Activated naive CD4-positive, alpha-beta T cell treated with anti-CD3 and anti-CD28 coated beads for 36 hours (primary cell): Measurements from ENCODE around the gene EXD1. TPM values are rescaled to one million over a fixed set of nuclear protein-coding genes. Genes with fewer than 3 reads are reported as not detected.
"Not testable (repeated sequence)": the region's sequence is repeated elsewhere in the genome, so short reads cannot be mapped to it uniquely, and the experiment has no call there.

ENCODE experiments used
- CTCF ChIA-PET: fragments of 350-600 bp; sonication (Branson Sonifier 250); formaldehyde crosslinking; loops from one replicate; lab custom pipeline; 2021; ENCODE audit warnings: antibody characterized with exemption; lab: Charles Lee
- DNase-seq: peaks from one replicate; pipeline ENCODE4 v3.0.0-alpha.2; 2020
- H3K27ac Mint-ChIP-seq: one replicate; pipeline ENCODE4 v1.8.0; 2021; ENCODE audit warnings: mild to moderate bottlenecking, mixed read lengths
- H3K27me3 Mint-ChIP-seq: one replicate; pipeline ENCODE4 v1.8.0; 2021; ENCODE audit warnings: low read depth, mixed read lengths
- H3K36me3 Mint-ChIP-seq: one replicate; pipeline ENCODE4 v1.8.0; 2021; ENCODE audit warnings: low read depth, mixed read lengths
- H3K4me1 Mint-ChIP-seq: one replicate; pipeline ENCODE4 v1.8.0; 2021; ENCODE audit warnings: low read depth, mixed read lengths
- H3K4me3 Mint-ChIP-seq: one replicate; pipeline ENCODE4 v1.8.0; 2021; ENCODE audit warnings: mild to moderate bottlenecking, moderate library complexity, mixed read lengths
- H3K9me3 Mint-ChIP-seq: one replicate; pipeline ENCODE4 v1.8.0; 2021; ENCODE audit warnings: mixed read lengths
- intact Hi-C: fragments of 100-400 bp; cut with micrococcal nuclease; formaldehyde crosslinking; loops from one replicate; pipeline ENCODE4 v1.15.1; 2023
- total RNA-seq, 2 experiments: library from RNA; stranded (reverse); gene quantifications; one replicate each; pipeline ENCODE4 v1.2.3, GENCODE V29; 2021

EXD1 gene
- total RNA-seq, 2 experiments from 2014 or later: not detected

DNA sequence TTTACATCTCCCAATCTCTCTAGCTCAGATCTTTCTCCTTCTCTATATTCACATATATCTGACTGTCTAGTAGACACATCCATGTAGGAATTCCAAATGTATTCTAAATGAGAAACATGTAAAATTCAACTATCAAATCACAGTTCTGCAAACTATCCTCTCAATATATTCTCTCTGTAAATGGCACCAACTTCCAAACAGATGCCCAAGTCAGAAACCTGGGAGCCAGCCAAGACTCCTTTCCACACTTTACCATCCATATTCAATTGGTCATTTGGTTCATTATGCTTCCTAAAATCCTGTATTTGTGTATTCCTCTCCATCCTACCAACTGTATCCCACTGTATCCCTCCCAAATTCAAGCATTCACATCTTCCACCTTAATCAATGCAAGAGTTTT is 61.5 kb downstream of the EXD1 start:
- Mint-ChIP-seq H3K27ac (no peak overlapping the region), H3K4me1 (no peaks in the 10 kb centered on the region), H3K36me3 (no peaks in the 10 kb centered on the region), H3K27me3 (no peaks in the 10 kb centered on the region), H3K9me3 (no peaks in the 10 kb centered on the region), H3K4me3 (no peak overlapping the region)
- CTCF ChIA-PET: interaction anchor here (0.7 kb wide), 1 partner anchor 1153 kb away, joined by 3 read pairs; no protein-coding TSS in a partner anchor
- intact Hi-C loops: no loop called here
- DNase-seq: no peak

DNA sequence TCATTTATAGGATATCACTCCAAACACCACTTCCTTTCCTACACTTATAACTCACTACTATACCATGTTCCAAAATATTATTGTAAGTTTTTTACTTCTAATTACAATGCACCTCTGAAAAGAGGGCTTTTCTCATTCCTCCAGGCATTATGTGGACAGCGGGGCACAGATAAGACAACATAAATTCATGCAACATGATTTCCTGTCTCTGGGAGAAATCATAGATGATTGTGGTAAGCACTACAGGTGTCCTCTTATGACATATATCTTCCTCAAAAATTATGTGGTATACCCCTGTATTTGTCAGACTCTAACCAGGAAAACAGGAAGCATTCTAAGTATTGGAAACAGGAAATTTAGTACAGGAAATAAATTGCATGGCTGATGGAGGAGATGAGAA is 68.8 kb downstream of the EXD1 start:
- no peak for DNase-seq

DNA sequence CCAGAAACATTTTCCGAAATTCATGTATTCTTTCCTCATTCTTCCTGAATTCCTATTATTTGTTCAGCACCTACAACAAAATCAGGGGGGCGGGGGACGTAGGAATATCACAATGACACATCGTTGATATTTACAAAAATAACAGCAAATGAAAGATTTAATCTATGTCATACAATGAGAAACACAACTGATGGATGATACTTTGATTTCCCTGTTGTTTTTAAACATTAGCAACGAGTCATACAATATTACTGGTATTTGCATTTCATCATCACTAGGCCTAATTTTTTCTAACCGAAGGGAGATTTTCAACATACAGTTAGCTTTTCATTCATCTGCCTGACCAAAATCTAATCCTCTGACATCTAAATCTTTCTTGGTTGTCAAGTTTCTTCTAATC is 69.2 kb downstream of the EXD1 start:
- Mint-ChIP-seq H3K27ac (no peak overlapping the region), H3K27me3 (no peaks in the 10 kb centered on the region), H3K4me1 (peaks cover 5% of the 10 kb centered on the region), H3K4me3 (no peak overlapping the region), H3K36me3 (no peaks in the 10 kb centered on the region), H3K9me3 (no peaks in the 10 kb centered on the region)
- CTCF ChIA-PET: interaction anchor here (0.7 kb wide), 1 partner anchor 198 kb away, joined by 3 read pairs; no protein-coding TSS in a partner anchor
- intact Hi-C loops: no loop called here
- no peak for DNase-seq

More for the DNA sequence above, 68.8 kb downstream of the EXD1 start:
- CTCF ChIA-PET: interaction anchor here (0.7 to 1.7 kb wide), 2 partner anchors 199 to 267 kb away, joined by 3 read pairs; partner anchors contain the start of gene VPS18
- Mint-ChIP-seq H3K4me1 (peaks cover 5% of the 10 kb centered on the region), H3K4me3 (no peak overlapping the region), H3K9me3 (no peaks in the 10 kb centered on the region), H3K27ac (no peak overlapping the region), H3K27me3 (no peaks in the 10 kb centered on the region), H3K36me3 (no peaks in the 10 kb centered on the region)
- intact Hi-C loops: no loop called here

DNA sequence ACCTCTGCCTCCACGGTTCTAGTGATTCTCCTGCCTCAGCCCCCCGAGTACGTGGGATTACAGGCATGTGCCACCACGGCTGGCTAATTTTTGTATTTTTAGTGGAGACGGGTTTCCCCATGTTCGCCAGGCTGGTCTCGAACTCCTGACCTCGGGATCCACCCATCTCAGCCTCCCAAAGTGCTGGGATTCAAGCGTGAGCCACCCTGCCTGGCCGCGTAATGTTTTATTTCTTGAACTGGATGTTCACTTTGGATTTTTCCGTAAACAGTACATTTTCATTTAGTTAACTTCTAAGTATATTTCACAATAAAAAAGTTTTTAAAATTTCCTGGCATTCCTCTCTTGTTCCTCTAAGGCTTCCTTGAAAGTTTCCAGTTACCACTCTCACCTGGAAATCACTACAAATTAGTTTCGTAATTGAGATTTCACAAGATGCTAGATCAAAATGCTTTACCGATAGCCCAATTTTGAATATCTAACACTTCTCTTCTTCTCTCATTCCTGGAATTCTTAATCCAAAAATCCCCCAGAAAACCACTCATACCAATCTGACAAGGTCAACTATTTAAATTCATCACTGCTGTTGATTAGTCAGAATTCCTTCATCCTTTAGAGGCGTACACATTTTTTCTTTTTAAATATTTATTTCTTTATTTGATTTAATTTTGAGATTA is 69.8 kb downstream of the EXD1 start:
- no peaks in the 10 kb centered on the region for H3K27me3 Mint-ChIP-seq
- DNase-seq: no peak
- no peak overlapping the region for H3K27ac Mint-ChIP-seq
- no peaks in the 10 kb centered on the region for H3K9me3 Mint-ChIP-seq
- intact Hi-C loops: no loop called here
- H3K4me3 Mint-ChIP-seq: no peak overlapping the region
- H3K36me3 Mint-ChIP-seq: no peaks in the 10 kb centered on the region
- peaks cover 5% of the 10 kb centered on the region for H3K4me1 Mint-ChIP-seq
- CTCF ChIA-PET: no interaction called here

DNA sequence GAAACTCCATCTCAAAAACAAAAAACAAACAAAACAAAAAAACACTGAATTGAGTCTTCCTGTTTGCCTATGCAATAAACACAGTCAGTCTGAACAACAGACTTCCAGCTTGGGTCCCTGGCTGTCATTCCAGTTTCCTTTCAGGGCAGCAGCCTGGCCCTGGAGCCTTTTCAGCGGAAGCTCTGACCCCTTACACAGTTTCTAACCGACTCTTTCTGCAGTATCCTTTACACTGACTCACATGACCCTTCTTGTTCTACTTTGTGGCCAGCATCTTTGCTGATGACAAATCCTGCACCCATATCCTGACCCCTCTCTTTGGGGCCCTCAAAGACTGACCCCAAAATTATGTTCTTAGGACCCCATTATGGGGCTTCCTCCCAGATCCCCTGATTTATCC is 76.1 kb downstream of the EXD1 start:
- Mint-ChIP-seq H3K36me3 (no peaks in the 10 kb centered on the region), H3K27ac (no peak overlapping the region)

DNA sequence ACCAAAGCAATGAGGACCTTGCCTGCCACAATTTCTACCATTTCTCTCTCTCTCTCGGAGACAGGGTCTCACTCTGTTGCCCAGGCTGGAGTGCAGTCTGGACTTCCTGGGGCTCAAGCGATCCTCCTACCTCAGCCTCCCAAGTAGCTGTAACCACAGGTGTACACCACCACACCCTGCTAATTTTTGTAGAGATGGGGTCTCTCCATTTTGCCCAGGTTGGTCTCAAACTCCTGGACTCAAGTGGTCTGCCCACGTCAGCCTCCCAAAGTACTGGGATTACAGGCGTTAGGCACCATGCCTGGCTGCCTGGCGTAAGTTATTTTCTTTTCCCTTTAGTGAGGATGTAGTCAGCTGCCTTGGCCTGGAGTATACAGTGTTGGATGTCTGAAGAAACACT is 76.8 kb downstream of the EXD1 start:
- H3K9me3 Mint-ChIP-seq: no peaks in the 10 kb centered on the region
- intact Hi-C loops: no loop called here
- no peak overlapping the region for H3K4me3 Mint-ChIP-seq
- no peaks in the 10 kb centered on the region for H3K27me3 Mint-ChIP-seq
- CTCF ChIA-PET: interaction anchor here (0.6 kb wide), 1 partner anchor 1179 kb away, joined by 4 read pairs; no protein-coding TSS in a partner anchor
- H3K36me3 Mint-ChIP-seq: no peaks in the 10 kb centered on the region
- H3K4me1 Mint-ChIP-seq: peaks cover 3% of the 10 kb centered on the region
- DNase-seq: no peak
- H3K27ac Mint-ChIP-seq: no peak overlapping the region

More for the DNA sequence above, 76.1 kb downstream of the EXD1 start:
- Mint-ChIP-seq H3K9me3 (no peaks in the 10 kb centered on the region), H3K27me3 (no peaks in the 10 kb centered on the region), H3K4me1 (peaks cover 3% of the 10 kb centered on the region), H3K4me3 (no peak overlapping the region)
- CTCF ChIA-PET: no interaction called here
- DNase-seq: no peak
- intact Hi-C loops: no loop called here

DNA sequence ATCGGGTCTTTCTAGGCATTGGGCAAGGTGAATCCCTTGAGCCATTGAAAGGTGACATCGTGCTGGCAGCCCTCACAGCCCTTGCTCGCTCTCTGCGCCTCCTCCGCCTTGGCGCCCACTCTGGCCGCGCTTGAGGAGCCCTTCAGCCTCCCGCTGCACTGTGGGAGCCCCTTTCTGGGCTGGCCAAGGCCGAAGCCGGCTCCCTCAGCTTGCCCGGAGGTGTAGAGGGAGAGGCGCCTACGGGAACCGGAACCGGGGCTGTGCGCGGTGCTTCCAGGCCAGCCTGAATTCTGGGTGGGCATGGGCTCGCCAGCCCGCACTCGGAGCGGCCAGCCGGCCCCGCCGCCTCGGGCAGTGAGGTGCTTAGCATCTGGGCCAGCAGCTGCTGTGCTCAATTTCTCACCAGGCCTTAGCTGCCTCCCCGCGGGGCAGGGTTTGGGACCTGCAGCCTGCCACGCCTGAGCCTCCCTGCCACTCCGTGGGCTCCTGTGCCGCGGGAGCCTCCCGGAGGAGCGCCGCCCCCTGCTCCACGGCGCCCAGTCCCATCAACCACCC is 79.0 kb downstream of the EXD1 start:
- Mint-ChIP-seq H3K36me3 (no peaks in the 10 kb centered on the region), H3K27me3 (no peaks in the 10 kb centered on the region), H3K4me1 (peaks cover 3% of the 10 kb centered on the region), H3K27ac (no peak overlapping the region), H3K4me3 (no peak overlapping the region), H3K9me3 (no peaks in the 10 kb centered on the region)
- no peak for DNase-seq
- CTCF ChIA-PET: no interaction called here
- intact Hi-C loops: no loop called here

DNA sequence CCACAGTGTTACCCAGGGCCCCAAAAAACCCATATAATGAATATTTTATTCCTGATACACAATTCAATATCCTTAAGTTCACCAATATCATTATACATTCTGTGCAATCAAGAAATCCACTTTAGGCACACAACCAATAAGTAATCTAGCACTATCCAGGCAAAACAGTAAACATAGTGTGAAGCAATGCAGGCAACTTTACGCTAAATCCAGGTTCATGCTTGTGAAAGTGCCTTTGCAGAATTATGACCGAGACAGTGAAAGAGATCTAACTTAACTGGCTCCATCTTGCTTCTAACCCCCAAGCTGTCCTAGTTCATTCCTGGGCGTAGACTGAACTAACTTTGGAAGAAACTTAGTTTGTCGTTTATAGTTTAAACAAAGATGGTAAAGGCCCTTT is 80.3 kb downstream of the EXD1 start:
- CTCF ChIA-PET: interaction anchor here (0.7 to 0.9 kb wide), 2 partner anchors 9 to 292 kb away, joined by 3 to 6 read pairs; no protein-coding TSS in a partner anchor
- DNase-seq: no peak
- Mint-ChIP-seq H3K4me3 (no peak overlapping the region), H3K27me3 (no peaks in the 10 kb centered on the region), H3K36me3 (no peaks in the 10 kb centered on the region), H3K4me1 (peaks cover 3% of the 10 kb centered on the region), H3K27ac (no peak overlapping the region), H3K9me3 (no peaks in the 10 kb centered on the region)
- intact Hi-C loops: no loop called here

DNA sequence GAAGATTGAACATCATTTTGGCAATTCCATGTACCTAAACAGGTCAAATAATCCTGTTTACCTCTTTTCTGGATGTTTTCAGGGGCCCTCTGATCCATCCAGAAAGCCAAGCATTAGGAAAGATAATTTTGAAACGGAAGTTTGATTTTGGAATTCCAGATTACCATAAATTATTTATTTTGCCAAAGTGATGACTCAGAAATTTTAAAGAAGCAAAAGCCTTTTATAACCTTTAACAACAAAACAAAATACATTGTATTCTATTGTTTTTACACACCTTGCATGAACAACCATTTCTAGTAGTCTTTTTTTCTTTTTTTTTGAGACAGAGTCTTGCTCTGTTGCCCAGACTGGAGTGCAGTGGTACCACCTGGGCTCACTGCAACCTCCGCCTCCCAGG is 82.5 kb downstream of the EXD1 start:
- CTCF ChIA-PET: no interaction called here
- Mint-ChIP-seq H3K36me3 (no peaks in the 10 kb centered on the region), H3K4me3 (no peak overlapping the region), H3K27me3 (no peaks in the 10 kb centered on the region), H3K9me3 (no peaks in the 10 kb centered on the region), H3K4me1 (peaks cover 3% of the 10 kb centered on the region), H3K27ac (no peak overlapping the region)
- DNase-seq: no peak
- intact Hi-C loops: no loop called here

DNA sequence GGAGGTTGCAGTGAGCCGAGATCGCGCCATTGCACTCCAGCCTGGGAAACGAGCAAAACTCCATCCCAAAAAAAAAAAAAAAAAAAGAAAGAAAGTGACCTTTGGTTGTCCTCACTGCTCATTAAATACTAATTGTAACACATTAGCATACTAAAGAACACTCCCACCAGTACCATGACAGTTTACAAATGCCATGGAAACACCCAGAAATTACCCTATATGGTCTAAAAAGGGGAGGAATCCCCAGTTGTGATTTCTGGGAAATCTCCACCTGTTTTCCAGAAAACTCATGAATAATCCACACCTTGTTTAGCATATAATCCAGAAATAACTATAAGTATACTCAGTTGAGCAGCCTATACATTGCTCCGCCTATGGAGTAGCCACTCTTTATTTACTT is 90.9 kb downstream of the EXD1 start:
- no peaks in the 10 kb centered on the region for H3K4me1 Mint-ChIP-seq
- no peak for DNase-seq
- H3K27me3 Mint-ChIP-seq: no peaks in the 10 kb centered on the region
- H3K27ac Mint-ChIP-seq: no peak overlapping the region
- intact Hi-C loops: no loop called here
- H3K4me3 Mint-ChIP-seq: no peak overlapping the region
- CTCF ChIA-PET: interaction anchor here (1.1 kb wide), 1 partner anchor 232 kb away, joined by 3 read pairs; no protein-coding TSS in a partner anchor
- no peaks in the 10 kb centered on the region for H3K9me3 Mint-ChIP-seq
- H3K36me3 Mint-ChIP-seq: no peaks in the 10 kb centered on the region

DNA sequence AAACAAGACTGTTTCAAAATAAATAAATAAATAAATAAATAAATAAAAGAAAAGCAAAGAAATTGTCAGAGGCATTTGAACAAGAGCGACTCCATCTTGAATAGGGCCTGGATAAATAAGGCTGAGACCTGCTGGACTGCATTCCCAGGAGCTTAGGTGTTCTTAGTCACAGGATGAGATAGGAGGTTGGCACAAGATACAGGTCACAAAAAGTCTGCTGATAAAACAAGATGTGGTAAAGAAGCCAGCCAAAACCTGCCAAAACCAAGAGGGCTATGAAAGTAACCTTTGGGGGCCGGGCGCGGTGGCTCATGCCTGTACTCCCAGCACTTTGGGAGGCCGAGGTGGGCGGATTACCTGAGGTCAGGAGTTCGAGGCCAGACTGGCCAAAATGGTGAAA is 91.4 kb downstream of the EXD1 start:
- H3K4me3 Mint-ChIP-seq, H3K27ac Mint-ChIP-seq: not testable (repeated sequence)
- CTCF ChIA-PET: interaction anchor here (1.1 kb wide), 1 partner anchor 232 kb away, joined by 3 read pairs; no protein-coding TSS in a partner anchor

DNA sequence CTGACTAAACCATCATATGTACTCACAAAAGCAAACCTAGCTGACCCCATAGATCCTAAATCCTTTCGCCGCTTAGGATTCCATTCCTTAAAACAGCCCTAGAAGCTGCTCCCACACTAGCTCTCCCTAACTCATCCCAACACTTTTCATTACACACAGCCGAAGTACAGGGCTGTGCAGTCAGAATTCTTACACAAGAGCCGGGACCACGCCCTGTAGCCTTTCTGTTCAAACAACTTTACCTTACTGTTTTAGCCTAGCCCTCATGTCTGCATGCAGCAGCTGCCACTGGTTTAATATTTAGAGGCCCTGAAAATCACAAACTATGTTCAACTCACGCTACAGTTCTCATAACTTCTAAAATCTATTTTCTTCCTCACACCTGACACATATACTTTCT is 95.0 kb downstream of the EXD1 start:
- H3K36me3 Mint-ChIP-seq, intact Hi-C loops, H3K27ac Mint-ChIP-seq, CTCF ChIA-PET, DNase-seq, H3K4me3 Mint-ChIP-seq, H3K9me3 Mint-ChIP-seq, H3K4me1 Mint-ChIP-seq, H3K27me3 Mint-ChIP-seq: not testable (repeated sequence)

More for the DNA sequence above, 91.4 kb downstream of the EXD1 start:
- H3K4me1 Mint-ChIP-seq, H3K36me3 Mint-ChIP-seq, H3K9me3 Mint-ChIP-seq, DNase-seq, H3K27me3 Mint-ChIP-seq, intact Hi-C loops: not testable (repeated sequence)

DNA sequence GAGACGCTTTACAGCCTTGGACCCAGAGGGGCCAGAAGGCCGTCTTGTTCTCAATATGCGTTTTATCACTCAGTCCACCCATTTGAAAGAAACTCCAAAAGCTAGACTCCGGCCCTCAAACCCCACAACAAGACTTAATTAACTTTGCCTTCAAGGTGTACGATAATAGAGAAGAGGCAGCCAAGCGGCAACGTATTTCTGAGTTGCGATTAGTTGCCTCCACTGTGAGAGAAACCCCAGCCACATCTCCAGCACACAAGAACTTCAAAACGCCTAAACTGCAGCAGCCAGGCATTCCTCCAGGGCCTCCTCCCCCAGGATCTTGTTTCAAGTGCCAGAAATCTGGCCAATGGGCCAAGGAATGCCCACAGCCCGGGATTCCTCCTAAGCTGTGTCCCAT is 97.1 kb downstream of the EXD1 start:
- no peak overlapping the region for H3K4me3 Mint-ChIP-seq
- no peaks in the 10 kb centered on the region for H3K36me3 Mint-ChIP-seq
- no peak for DNase-seq
- intact Hi-C loops: no loop called here
- no peak overlapping the region for H3K27ac Mint-ChIP-seq
- no peaks in the 10 kb centered on the region for H3K4me1 Mint-ChIP-seq
- H3K9me3 Mint-ChIP-seq: peaks cover 3% of the 10 kb centered on the region
- CTCF ChIA-PET: no interaction called here
- H3K27me3 Mint-ChIP-seq: peaks cover 3% of the 10 kb centered on the region
